Activated naive CD8-positive, alpha-beta T cell treated with anti-CD3 and anti-CD28 coated beads, Interleukin-2, amount 50 U/mL, for 16 hours (primary cell): Measurements from ENCODE around the gene CAND2.
"Not testable (repeated sequence)": the region's sequence is repeated elsewhere in the genome, so short reads cannot be mapped to it uniquely, and the experiment has no call there.

Source experiments
- DNase-seq: peaks from one replicate; pipeline ENCODE4 v3.0.0-alpha.2; 2020; ENCODE audit warnings: low read depth, low spot score

The CAND2 gene

GRCh38 chr3:12859840-12860239 is 63.4 kb downstream of the CAND2 start:
- no peak for DNase-seq

GRCh38 chr3:12861611-12862010 is 65.1 kb downstream of the CAND2 start:
- no peak for DNase-seq

DNA sequence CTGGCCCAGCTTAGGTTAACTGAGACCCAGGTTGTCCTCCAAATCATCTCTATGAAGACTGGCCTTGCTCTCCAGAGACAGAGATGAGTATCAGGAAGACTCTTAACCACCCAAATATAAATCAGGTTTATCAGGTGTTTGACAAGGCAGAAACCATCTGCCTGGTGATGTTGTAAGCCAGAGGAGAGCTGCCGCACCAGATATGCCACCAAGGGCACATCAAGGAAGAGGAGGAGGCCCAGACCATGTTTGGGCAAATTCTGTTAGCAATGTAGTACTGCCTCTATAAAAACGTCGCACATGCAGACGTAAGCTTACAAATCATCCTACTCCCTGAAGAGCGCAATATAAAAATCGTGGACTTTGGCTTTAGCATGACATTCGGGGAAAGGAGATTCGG is 65.9 kb downstream of the CAND2 start:
- DNase-seq: no peak

DNA sequence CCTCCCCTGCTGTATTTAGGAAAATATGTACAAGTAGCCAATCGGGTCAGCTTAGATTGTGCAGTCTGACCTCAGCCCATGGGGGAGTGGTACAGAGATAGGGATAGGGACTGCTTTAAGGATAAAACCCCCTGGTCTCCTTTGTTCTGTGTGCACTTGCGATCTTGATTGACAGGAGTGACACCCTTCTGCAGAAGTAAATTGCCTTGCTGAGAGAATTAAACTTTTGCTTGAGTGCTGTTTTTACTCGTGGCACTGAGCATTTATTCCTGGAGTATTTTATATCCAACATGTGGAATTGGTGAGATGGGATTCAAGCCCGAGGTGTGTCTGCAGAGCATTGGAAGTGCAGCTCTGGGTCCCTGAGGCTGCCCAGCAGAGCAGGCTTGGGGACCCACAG is 68.8 kb downstream of the CAND2 start:
- no peak for DNase-seq

DNA sequence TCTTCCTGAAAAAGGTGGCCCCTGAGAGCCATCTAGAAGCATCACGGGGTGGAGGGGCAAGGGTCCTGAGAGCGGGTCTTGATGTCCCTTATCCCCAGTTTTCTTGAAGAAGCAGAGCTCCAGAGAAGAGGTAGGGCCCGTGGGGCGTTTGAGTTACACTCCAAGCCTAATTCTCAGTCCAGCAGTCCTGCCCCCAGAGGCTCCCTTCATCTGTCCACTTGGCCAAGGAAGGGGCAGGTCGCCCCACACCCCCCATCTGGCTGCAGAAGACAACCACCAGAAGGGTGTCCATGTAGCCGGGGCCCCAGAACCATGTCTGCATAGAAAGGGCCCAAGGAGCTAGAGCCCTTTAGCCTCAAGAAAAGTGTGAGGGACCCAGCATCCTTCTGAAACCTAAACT is 70.4 kb downstream of the CAND2 start:
- no peak for DNase-seq

- DNase-seq: no peak
Observed at GRCh38 chr3:12868039-12869034, 71.9 kb downstream of the CAND2 start.

GRCh38 chr3:12869035-12869621 is 72.6 kb downstream of the CAND2 start:
- no peak for DNase-seq

DNA sequence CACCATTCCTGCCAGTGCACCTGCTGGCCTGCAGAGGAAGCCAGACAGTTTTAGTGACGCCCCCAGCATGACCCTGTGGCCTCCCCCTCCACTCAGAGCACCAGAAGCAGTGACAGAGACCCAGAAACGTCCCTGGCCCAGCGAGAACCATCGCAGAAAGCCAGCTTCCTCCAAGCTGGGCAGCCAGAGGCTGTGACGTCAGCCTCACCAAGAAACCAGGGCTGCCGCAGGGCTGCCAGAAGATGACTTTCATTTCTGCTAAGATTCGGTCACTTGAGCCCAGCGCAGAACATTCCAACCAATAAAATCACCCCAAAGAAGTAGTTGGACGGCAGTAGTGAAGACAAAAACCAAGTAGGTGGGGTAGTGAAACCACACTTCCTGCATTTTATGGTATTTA is 74.5 kb downstream of the CAND2 start:
- DNase-seq: no peak

- no peak for DNase-seq
Observed at GRCh38 chr3:12871404-12871983, 75.0 kb downstream of the CAND2 start.

GRCh38 chr3:12875857-12876836 is 79.7 kb downstream of the CAND2 start:
- no peak for DNase-seq

- DNase-seq: no peak
Observed at GRCh38 chr3:12877040-12877439, 80.6 kb downstream of the CAND2 start.

DNA sequence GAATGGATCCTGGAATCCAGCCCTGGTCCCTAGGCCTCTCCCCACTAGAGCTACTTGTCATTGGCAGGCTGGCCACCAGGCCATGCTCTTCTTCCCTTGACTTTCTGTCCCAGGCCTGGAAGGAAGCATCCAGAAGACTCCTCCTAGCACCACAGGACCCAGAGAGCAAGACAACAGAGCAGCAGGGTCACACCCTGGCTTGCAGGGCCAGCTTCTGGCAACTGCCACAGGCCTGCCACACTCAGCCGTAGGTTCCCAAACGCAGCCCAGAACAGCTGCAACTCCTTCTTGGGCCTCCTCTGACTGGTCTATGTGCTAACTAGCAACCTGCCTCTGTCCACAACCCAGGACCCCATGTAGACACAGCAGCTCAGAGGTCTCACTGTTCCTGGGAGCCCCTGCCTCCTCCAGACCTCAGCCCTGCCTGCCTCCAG is 81.7 kb downstream of the CAND2 start:
- DNase-seq: no peak

GRCh38 chr3:12878758-12879157 is 82.3 kb downstream of the CAND2 start:
- DNase-seq: not testable (repeated sequence)

GRCh38 chr3:12879191-12879815 is 82.8 kb downstream of the CAND2 start:
- no peak for DNase-seq

DNA sequence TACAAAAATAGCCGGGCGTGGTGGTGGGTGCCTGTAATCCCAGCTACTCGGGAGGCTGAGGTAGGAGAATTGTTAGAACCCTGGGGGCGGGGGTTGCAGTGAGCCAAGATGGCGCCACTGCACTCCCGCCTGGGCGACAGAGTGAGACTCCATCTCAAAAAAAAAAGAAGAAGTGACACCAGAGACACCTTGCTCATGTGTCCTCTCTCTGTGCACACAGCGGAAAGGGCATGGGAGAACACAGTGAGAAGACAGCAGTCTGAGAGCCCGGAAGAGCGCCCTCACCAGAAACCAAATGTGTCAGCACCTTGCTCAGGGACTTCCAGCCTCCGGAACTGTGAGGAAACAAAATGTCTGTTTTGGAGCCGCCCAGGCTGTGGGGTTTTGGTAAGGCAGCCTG is 85.4 kb downstream of the CAND2 start:
- not testable (repeated sequence) for DNase-seq

- DNase-seq: no peak
Observed at GRCh38 chr3:12882336-12883310, 86.1 kb downstream of the CAND2 start.

DNA sequence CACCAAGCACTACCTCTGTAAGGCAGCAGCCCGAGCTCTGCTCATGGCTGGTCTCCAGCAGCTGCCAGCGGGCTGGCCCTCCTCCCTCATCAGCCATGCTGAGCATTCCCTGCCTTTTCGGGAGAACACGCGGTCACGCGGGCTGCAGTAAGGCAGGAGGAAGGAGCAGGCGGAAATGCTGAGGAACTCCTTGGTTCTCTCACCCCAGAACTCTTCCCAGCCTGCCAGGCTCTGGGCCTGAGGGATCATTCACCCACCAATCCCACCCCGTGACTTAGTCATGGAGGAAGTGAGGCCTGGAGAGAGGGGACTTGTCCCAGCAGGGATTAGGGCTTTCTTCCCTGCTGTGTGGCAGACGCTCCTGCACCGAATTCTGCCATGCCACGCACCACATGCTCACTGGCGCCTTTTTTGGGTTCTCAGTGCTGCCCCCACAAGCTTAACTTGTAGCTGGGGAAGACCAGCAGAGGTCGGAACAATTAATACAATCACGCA is 87.8 kb downstream of the CAND2 start:
- no peak for DNase-seq
